8988T (cell line): Measurements from ENCODE around the gene USH1C.
A peak's percentile ranks its signal among the peaks of the same experiment; 100 is the strongest.

ENCODE experiments used
- DNase-seq: peaks from one replicate; pipeline ENCODE4 v3.0.0; 2011

The USH1C gene

DNA sequence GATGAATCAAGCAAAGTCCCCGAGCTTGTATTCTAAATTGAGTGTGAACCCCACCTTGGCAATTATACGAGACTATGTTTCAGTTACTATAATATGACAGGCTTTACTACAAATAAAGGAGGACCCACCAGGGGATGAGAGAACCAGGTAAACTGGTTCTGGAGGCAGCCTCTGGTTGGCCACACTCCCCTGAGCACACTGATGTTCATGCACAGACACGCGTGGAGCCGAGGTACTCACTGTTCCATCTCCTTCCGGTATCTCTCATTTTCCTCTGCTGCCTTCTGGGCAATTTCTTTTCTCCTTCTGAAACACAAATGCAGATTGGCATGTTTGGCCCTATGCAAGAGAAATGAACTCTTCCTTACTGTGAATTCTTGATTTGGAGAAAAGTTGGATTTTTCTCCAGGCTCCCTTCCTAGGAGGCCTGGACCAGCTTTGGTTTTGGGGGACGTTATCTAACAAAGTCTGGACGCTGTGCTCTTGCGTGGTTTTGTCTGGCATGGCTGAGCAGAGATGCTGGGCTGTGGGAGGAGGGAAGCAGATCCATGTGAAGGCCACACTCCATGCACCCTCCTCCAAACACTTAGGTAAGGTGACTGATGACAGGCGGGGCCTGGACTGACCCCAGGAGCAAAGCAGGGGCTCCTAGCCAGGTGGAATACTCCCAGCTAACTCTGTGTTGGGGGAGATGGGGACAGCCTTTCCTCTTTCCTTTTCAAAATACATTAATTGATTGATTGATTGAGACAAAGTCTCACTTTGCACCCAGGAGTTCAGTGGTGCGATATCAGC is 22.9 kb downstream of the USH1C start:
- DNase-seq: no peak

GRCh38 chr11:17519061-17519885 is 24.9 kb downstream of the USH1C start:
- no peak for DNase-seq

- no peak for DNase-seq
These were observed 25.9 kb downstream of the USH1C start for GRCh38 chr11:17518366-17518765.

DNA sequence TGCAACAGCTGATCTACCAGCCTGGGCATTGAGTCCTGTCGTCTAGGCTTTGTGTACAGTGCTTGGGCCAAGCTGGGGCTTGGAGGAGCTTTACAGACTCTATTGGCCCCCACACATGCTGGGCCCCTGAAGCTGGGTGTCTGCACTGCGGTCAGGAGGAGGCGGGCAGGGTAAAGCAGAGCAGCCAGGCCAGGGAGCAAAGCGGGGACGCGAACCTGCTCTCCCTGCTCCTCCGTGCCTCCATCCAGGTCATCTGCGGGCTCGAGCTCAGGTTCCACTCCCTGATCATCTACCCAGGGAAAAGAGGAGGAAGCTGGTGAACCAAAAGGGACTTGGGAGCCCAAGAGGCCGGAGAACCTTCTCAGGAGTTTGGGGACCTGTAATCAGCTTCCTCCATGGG is 27.0 kb downstream of the USH1C start:
- no peak for DNase-seq

DNA sequence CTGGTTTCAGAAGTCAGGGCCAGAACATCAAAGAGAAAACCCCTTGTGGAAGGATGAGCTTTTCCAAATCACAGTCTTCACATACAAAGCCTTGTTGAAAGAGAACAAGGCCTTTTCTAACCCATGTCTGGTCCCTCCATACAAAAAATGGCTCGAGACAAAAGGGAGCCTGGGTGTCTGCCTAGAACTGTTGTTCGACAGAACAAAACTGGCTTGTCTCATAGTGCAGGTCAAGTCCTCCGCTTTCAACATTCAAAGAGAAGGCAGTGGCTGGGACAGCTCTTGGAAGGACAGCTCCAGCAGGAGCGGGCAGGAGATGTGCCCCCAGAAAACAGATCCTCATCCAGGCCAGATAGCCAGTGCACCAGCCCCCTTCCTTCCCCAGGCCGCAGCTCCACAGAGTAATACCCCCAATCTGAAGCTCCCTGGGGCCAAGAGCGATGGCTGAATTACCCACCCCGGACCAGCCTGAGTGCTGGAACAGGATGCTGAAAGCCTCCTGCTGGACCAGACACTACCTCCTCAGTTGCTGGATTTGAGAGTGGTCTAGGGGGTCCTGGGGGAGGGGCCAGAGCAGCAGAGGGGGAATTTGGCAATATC is 27.6 kb downstream of the USH1C start:
- no peak for DNase-seq

DNA sequence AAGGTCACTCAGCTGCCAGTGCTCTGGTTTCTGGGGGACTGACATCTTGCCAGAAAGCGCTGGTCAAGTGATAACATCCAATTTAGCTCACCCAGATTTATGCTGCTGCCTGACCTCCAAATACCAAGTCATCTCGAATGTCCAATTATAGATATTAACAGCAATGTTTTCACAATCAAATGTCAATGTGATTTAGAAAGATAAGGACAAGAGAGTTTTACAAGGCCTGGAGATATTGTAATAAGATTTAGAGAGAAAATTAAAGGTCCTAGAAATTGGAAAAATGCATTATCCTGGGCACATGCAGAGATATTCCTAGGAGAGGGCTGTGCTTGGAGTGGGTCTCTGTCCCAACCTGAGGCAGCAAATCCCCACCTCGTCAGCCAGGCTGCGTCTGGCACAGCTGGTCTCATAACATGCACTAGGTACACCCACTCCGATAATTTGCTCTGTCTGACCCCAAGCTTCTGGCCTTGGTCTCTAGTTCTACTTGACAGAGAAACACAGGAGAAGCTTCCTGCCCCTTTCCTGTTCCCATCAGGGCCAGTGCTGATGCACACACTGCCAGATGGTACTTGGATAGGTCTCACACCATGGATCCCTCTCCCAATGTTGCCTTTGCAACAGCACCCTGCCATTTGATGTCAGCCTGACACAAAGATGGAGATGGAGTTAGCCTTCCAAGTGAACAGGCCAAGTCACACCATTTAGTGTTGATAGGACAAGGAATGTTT is 28.6 kb downstream of the USH1C start:
- no peak for DNase-seq

- no peak for DNase-seq
These were observed 29.7 kb downstream of the USH1C start for GRCh38 chr11:17514476-17514875.

GRCh38 chr11:17513853-17514252 is 30.4 kb downstream of the USH1C start:
- no peak for DNase-seq

DNA sequence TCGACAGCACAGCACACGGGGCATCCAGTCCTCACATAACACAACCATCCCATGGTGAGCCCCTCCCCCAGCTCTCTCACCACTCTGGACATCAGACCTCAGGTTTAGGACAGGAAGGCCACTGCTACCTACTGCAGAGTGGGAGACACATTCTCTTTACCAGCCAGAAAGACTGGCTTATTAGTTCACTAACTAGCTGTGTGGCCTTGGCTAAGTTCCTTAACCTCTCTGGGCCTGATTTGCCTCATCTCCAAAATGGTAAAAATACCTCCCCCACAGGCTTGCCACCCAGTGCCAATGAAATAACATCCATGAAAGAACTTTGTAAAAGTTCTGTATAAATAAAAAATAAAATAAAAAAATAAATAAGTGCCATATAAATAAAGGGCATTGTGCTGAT is 32.1 kb downstream of the USH1C start:
- DNase-seq: no peak

DNA sequence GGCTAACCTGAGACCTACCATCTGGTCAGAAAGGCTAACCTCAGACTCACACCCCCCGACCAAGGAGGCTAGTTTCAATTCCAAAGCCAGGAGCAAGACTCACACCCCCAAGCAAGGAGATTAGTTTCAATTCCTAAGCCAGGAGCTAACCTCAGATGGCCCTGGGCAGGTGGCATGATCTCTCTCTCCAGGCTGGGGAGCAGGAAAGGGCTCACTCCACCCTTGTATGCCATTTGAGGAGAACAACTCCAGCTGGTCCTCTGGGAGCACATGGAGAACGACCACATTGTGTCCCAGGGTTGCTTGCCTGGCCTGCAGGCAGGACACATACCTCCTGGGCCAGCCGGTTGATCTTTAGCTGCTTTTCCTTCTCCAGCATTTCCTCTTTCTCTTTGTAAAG is 32.6 kb downstream of the USH1C start:
- DNase-seq: no peak

- DNase-seq: no peak
These were observed 33.6 kb downstream of the USH1C start for GRCh38 chr11:17510507-17511206.

GRCh38 chr11:17508791-17509190 is 35.4 kb downstream of the USH1C start:
- DNase-seq: no peak

GRCh38 chr11:17508306-17508705 is 35.9 kb downstream of the USH1C start:
- no peak for DNase-seq

DNA sequence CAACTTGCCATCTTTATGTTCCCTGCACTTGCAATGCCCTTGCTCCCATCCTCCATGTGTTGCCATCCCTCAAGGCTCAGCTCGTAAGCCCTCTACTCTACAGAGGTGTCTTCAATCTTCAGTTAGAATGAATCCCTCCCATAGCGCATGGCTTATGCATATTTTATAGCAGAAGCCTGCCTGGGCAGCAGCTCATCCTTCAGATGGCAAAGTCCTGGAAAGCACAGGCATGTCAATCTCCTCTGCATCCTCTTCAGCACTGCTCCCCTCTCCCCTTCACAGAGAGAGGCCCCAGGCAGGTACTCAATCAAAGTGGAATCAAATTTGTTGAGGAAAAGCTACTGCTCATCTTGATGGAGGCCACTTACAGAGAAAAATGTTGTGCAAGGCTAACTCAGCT is 36.4 kb downstream of the USH1C start:
- no peak for DNase-seq

DNA sequence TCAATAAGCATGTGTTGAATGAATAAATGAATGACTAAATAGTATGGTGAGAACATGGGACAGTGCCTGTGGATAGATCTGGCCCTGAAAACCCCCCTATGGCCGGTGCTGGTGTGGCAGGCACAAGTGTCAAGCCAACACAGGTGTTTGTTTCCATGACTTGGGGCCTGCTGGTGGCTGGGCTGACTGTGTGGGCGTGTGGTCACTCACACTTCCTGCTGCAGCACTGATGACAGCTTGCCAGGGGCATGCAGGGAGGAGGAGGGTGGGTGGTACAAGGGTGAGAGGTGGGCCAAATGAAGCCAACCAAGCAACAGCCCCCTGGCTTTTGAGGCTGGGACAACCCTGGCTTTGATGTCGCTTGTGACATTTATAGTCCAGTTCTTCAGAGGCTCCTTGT is 37.3 kb downstream of the USH1C start:
- DNase-seq: no peak

GRCh38 chr11:17506314-17506713 is 37.9 kb downstream of the USH1C start:
- no peak for DNase-seq

DNA sequence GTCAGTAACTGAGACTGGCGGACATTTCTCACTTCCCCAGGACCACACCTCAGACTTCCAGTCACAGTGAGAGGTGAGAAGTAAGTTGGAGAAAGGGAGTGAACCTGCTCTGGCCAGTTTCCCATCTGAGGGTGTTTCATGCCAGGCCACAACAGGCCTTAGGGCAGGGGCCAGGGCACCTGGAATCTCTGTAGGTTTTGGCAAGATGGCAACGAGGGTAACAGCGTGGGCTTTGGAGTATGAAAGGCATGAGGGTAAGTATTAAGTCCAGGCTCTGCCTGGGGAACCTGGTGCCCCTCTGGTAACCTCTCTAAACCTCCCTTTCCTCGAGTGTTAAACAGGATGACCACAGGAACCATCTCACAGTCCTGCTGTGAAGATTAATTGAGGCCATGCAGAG is 39.1 kb downstream of the USH1C start:
- no peak for DNase-seq

DNA sequence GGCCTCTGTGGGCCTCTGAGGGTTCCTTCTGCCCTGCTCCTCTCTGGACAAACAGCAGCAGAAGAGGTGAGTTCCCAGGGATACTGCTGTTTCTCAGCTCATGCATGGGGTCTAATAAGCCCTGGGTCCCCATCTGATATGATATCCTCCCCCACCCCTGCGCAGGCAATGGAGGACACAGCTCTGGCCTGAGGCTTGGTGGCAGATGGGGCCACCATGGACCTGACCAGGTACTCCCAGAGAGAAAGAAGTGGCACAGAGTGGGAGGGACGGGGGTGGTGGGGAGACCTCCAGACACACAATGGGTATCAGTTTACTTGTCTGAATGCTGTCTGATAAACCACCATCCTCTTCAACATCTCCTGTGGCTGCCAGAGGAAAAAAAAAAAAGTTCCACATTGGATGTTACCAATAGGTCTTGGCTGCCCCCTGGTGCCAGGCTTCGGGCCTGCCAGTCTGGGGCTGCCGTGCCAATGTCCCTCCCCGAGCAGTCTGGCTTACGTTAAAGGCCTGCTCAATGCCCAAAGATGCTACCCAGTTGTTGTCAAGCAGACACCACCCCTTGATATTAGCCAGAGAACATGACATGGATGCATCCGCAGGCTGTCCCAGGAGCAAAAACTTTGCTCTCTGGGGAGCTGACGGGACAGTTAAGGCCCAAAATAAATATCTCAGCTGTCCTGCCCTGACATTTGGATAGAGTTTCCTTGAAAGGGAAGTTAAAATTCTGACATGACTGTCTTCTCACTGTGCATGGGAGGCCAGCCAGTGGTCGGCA is 39.7 kb downstream of the USH1C start:
- DNase-seq: peak; percentile 93

DNA sequence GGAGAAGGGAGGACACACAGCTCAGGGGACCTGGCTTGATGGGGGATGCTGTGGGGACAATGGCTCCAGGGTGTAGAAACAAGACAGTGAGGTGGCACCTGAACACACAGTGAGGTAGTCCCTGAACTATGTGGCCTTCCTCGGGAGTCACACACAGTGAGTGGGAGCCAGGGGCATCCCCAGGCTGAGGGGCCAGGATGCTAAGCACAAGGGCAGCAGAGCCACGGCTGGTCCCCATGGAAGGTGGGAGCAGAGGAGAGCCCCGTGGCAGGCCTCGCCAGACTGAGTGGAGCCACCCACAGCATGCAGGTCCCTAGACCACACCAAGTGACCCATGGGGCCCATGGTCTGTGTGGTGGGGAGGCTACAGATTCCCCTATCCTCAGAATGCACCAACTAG is 41.6 kb downstream of the USH1C start:
- DNase-seq: no peak

DNA sequence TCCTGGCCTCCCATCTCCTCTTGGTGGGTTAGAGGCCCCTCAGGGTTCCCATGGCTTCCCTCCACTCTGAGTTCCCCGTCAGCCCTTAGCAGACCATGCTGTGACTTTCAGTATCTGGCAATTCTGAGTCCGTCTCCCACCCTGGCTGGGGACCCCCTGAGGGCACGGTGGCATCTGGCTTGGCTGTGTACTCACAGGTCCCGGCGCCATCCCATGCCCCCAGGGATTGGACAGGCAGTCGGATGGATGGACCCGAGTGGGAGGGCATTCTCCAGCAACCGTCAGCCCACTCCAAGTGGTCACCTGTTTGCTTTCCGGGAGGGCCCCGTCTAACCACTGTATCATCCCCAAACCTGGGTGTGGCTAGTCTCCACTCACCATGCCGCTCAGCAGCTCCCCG is 43.5 kb downstream of the USH1C start:
- DNase-seq: no peak

DNA sequence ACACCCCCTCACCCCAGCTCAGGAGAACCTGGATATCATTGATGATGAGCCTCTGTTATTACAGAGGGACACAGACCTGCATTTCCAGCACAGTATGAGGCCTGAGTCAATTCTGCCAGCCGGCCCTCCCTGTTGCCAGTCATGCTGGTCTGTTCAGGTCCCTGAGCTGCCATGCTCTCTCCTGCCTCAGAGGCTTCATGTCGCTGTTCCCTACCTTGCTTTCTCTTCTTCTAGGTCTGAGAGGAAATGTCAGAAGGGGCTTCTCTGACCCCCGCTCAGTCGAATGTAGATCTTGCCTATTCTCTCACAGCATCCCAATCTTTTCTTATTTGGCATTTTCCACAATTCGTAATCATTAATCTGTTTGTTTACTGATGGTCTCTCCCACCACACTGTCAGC is 45.7 kb downstream of the USH1C start:
- DNase-seq: no peak

GRCh38 chr11:17498058-17498457 is 46.2 kb downstream of the USH1C start:
- DNase-seq: no peak
